NCI-H2029 treated with DMSO at 0.1 percent for 48 hours (cell line): ENCODE measurements around the gene RNF115.
"Not testable (repeated sequence)": the region's sequence is repeated elsewhere in the genome, so short reads cannot be mapped to it uniquely, and the experiment has no call there.

Experiments
- DNase-seq: peaks from one replicate; lab custom pipeline; 2025; lab: John Stamatoyannopoulos, UW

The RNF115 gene

DNA sequence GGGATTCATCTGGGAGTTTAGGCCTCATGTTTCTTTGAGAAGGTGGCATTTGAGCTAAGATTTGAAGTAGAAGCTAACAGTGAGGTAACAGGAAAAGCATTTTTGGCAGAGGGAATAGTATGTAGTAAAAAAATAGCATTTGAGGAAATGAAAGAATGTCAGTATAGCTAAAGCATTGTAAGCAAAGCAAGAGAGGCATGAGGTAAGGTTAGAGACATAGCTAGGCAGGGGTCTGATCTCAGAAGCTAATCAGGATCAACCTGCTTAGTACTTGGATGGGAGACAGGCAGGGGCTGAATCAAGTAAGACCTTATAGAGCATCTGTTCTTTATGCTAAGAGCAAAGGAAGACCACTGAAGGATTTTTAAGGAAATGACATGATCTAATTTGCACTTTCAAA lies 4.1 kb upstream of the RNF115 start:
- DNase-seq = no peak

- DNase-seq = no peak
These were observed 2.1 kb upstream of the RNF115 start for GRCh38 chr1:145826030-145826429.

- no peak for DNase-seq
These were observed 576 bp upstream of the RNF115 start for GRCh38 chr1:145824499-145824842.

- not testable (repeated sequence) for DNase-seq
These were observed 1.0 kb downstream of the RNF115 start for GRCh38 chr1:145822779-145823331.

GRCh38 chr1:145818095-145818494 lies 5.8 kb downstream of the RNF115 start:
- DNase-seq = not testable (repeated sequence)

- not testable (repeated sequence) for DNase-seq
These were observed 10.7 kb downstream of the RNF115 start for GRCh38 chr1:145812977-145813810.

DNA sequence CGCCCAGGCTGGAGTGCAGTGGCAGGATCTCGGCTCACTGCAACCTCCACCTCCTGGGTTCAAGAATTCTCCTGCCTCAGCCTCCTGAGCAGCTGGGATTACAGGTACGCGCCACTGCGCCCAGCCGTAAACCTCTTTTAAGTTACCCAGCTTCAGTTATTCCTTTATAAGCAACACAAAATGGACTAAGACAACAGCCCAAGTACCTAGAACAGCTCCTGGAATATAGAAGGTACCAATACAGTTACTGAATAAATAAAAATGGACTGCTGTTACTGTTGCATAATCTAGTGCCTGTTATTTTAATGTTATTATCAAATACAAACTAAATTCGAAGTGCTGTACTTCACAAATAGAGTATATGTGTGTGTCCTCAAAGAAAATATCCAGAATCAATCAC lies 17.1 kb downstream of the RNF115 start:
- no peak for DNase-seq

GRCh38 chr1:145806408-145806807 lies 17.5 kb downstream of the RNF115 start:
- no peak for DNase-seq

DNA sequence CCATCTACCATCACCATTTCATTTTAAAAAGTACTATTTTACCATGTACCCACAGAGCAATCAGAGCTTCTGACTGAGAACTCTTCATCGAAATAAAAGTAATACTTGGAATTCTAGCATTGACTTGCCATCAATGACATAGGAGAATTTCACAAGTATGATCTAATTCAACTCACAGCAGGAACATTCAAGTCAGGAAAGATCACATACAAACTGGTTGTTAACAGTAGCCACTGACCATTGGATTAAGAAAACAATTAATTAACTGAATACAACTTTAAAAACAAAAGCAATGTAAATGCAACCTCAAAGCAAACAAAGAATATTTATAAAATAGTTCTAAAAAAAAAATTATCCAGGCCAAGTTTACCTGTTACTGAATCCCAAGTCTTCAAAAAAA lies 18.8 kb downstream of the RNF115 start:
- no peak for DNase-seq

GRCh38 chr1:145804235-145805045 lies 19.5 kb downstream of the RNF115 start:
- no peak for DNase-seq

- no peak for DNase-seq
These were observed 24.1 kb downstream of the RNF115 start for GRCh38 chr1:145799806-145800205.

DNA sequence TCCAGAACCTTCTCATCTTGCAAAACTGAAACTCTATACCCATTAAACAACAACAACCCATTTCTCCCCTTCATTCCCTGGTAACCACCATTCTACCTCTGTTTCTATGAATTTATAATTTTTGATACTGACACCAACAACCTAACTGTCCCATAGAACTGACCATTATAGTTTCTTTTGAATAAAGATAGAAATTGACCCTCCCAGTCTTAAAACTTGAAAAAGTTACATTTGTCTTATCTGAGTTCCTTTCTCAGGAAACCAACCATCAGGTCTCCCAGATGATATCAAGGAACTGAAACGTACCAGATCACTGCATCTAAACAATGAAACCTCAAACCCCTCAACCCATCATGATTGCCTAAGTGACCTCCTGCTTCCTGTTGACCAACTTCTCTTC lies 27.1 kb downstream of the RNF115 start:
- no peak for DNase-seq

DNA sequence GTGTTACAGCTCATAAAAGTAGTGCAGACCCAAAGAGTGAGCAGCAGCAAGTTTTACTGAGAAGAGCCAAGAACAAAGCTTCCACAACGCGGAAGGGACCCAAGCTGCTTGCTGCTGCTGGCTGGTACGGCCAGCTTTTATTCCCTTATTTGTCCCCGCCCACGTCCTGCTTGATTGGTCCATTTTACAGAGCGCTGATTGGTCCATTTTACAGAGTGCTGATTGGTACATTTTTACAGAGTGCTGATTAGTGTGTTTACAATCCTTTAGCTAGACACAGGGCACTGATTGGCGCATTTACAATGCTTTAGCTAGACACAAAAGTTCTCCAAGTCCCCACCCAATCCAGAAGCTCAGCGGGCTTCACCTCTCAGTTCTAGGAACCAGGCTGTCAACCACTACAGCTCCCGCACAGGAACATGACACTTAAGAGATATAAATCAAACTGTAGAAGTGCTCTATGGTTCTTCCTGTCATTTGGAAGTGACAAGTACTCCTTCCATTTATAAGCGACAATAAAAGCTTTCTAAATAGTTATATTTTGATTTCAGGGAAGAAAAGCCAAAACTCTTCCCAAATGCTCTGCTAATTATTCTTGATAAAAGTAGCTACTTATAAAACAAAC lies 28.5 kb downstream of the RNF115 start:
- no peak for DNase-seq

GRCh38 chr1:145792484-145792883 lies 31.4 kb downstream of the RNF115 start:
- no peak for DNase-seq

- DNase-seq = not testable (repeated sequence)
These were observed 32.0 kb downstream of the RNF115 start for GRCh38 chr1:145791860-145792259.

DNA sequence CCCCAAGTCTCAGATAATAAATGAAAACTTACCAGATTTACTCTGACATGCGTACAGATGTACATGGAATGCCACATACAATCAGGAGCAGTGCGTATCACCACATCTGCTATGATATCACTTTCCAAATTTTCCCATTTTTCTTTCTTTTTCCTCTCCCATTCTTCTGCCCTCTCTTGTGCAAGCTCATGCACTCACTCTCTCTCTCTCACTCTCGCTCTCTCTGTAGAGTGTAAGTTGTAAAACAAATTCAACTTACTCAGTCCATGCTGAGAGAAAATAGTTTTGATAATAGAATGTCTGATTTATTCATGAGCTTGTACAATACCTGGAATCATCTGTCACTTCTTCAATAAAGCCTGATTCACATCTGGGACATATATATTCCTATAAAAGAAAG lies 35.3 kb downstream of the RNF115 start:
- no peak for DNase-seq

- no peak for DNase-seq
These were observed 37.6 kb downstream of the RNF115 start for GRCh38 chr1:145786271-145786670.

GRCh38 chr1:145785547-145785946 lies 38.3 kb downstream of the RNF115 start:
- DNase-seq = no peak

GRCh38 chr1:145784409-145784808 lies 39.5 kb downstream of the RNF115 start:
- DNase-seq = no peak

DNA sequence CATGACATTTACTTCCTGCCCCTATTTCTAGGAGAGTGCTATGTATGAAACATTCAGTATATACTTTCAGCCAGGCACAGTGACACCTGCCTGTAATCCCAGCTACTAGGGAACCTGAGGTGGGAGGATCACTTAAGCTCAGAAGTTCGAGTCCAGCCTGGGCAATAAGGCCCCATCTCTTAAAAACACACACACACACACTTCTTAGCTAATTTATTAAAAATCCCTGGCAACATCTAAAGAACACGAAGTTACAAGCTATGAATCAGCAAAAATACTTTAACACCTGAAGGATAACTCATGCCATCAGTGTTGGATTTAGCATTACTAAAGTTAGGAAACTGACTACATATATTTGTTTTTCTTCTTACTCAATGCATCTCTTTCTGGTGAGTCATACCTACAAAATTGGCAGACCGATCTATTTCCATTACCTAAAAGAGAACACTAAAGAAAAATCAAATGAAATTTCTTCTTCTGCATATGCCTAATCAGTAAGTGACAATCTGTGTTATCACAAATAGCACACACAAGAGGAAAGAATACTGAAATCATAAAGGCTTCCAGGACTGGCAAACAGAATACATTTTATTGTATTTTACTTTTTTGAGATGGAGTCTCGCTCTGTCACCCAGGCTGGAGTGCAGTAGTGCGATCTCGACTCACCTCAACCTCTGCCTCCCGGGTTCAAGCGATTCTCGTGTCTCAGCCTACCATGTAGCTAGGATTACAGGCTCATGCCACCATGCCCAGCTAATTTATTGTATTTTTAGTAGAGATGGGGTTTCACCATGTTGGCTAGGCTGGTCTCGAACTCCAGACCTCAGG lies 41.4 kb downstream of the RNF115 start:
- no peak for DNase-seq

DNA sequence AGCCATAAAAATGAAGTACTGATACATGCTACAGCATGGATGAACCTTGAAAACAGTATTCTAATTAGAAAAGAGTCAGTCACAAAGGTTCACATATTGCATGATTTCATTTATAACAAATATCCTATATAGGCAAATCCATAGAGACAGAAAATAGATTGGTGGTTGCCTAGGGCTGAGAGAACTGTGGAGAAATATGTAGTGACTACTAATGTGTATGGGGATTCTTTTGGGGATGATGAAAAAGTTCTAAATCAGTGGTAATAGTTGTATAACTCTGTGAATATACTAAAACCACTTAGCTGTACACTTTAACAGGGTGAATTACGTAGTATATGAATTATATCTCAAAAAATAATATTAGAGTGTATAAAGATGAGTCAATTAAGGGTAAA lies 45.8 kb downstream of the RNF115 start:
- no peak for DNase-seq
